ENCODE measurements around the gene MAFF.

DNA sequence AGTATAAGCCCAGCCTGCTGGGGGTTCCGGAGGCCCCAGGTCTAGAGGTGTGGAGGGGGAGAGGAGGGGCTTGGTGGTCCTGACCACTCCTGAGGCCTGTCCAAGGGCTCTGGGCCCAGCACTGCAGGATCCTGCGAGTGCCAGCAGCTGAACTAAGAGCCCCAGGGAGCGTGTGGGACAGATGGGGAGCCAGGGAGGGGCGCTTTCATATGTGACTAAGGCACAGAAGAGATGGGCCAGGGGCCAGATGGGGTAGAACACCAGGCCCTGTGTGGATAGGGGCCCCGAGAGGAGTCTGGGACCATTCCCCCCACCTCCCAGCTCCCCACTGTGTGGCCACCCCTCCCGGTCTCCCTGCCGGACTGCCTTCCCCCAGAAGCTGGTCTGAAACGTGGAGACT lies 18.4 kb downstream of the MAFF start:
- TF ChIP-seq, protein P1, sequence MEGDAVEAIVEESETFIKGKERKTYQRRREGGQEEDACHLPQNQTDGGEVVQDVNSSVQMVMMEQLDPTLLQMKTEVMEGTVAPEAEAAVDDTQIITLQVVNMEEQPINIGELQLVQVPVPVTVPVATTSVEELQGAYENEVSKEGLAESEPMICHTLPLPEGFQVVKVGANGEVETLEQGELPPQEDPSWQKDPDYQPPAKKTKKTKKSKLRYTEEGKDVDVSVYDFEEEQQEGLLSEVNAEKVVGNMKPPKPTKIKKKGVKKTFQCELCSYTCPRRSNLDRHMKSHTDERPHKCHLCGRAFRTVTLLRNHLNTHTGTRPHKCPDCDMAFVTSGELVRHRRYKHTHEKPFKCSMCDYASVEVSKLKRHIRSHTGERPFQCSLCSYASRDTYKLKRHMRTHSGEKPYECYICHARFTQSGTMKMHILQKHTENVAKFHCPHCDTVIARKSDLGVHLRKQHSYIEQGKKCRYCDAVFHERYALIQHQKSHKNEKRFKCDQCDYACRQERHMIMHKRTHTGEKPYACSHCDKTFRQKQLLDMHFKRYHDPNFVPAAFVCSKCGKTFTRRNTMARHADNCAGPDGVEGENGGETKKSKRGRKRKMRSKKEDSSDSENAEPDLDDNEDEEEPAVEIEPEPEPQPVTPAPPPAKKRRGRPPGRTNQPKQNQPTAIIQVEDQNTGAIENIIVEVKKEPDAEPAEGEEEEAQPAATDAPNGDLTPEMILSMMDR (IDR thresholded peaks at IDR 0.05), result no peak
- no peak for TF ChIP-seq POLR2A (IDR thresholded peaks at IDR 0.05)

All from thyroid gland (tissue), 4 donors.